Common myeloid progenitor, CD34-positive (primary cell): ENCODE data around the gene MRGPRG.

ENCODE experiments used
- CTCF ChIA-PET: fragments of 350-600 bp; sonication (Branson Sonifier 250); formaldehyde crosslinking; loops from one replicate; lab custom pipeline; 2021; ENCODE audit warnings: antibody characterized with exemption; lab: Charles Lee
- POLR2A ChIA-PET: fragments of 350-600 bp; sonication (Branson Sonifier 250); formaldehyde crosslinking; loops from one replicate; lab custom pipeline; 2021; ENCODE audit warnings: antibody characterized with exemption; lab: Charles Lee
- DNase-seq, 3 donors: peaks; one replicate each; pipeline versions ENCODE4 v3.0.0 to v3.0.0-alpha.2; 2013
- H3K27ac ChIP-seq, 2 experiments: 1 replicate in 1 of 2; 2 replicates in 1 of 2; pipeline ENCODE4 v1.7.0; 2013; ENCODE audit warnings: inconsistent platforms in 2 of 2, low read length in 2 of 2, mild to moderate bottlenecking in 2 of 2, low read depth in 1 of 2, moderate library complexity in 1 of 2; ENCODE audit not compliant: severe bottlenecking in 2 of 2, insufficient read depth in 1 of 2, poor library complexity in 1 of 2
- H3K27me3 ChIP-seq, 5 experiments: replicated peaks in 2 of 5; 1 replicate in 3 of 5; 2 replicates in 2 of 5; pipeline versions ENCODE4 v1.6.1 to v1.7.0; 2013; ENCODE audit warnings: low read length in 4 of 5, mild to moderate bottlenecking in 2 of 5, moderate library complexity in 2 of 5, inconsistent platforms in 1 of 5; ENCODE audit not compliant: insufficient read depth in 5 of 5, control insufficient read depth in 4 of 5
- H3K36me3 ChIP-seq, 4 experiments: 1 replicate in 2 of 4; 2 replicates in 2 of 4; pipeline versions ENCODE4 v1.6.1 to v1.7.0; 2013; ENCODE audit warnings: low read length in 3 of 4, control low read depth in 1 of 4, mild to moderate bottlenecking in 1 of 4; ENCODE audit not compliant: control insufficient read depth in 4 of 4, insufficient read depth in 4 of 4
- H3K4me1 ChIP-seq, 4 experiments: 1 replicate in 3 of 4; 2 replicates in 1 of 4; pipeline versions ENCODE4 v1.6.1 to v1.7.1; 2013; ENCODE audit warnings: low read length in 3 of 4, mild to moderate bottlenecking in 3 of 4, control low read depth in 1 of 4, inconsistent platforms in 1 of 4, moderate library complexity in 1 of 4; ENCODE audit not compliant: control insufficient read depth in 4 of 4, insufficient read depth in 4 of 4; ENCODE audit errors: control extremely low read depth in 1 of 4
- H3K4me3 ChIP-seq, 7 experiments: 1 replicate in 4 of 7; 2 replicates in 3 of 7; pipeline versions ENCODE4 v1.5.1 to v1.7.0; 2013; ENCODE audit warnings: mild to moderate bottlenecking in 7 of 7, low read length in 6 of 7, moderate library complexity in 6 of 7, inconsistent platforms in 2 of 7, low read depth in 2 of 7, control low read depth in 1 of 7; ENCODE audit not compliant: insufficient read depth in 4 of 7, control insufficient read depth in 1 of 7; ENCODE audit errors: extremely low read depth in 1 of 7
- H3K9me3 ChIP-seq, 5 experiments: 1 replicate in 4 of 5; 2 replicates in 1 of 5; pipeline versions ENCODE4 v1.6.1 to v1.7.1; 2013; ENCODE audit warnings: low read length in 4 of 5, mild to moderate bottlenecking in 2 of 5, inconsistent platforms in 1 of 5, low read depth in 1 of 5, moderate library complexity in 1 of 5; ENCODE audit not compliant: control insufficient read depth in 4 of 5, insufficient read depth in 2 of 5; ENCODE audit errors: control extremely low read depth in 1 of 5
- WGBS: methylation state at CpG from one replicate; pipeline ENCODE4 v1.1.5; 2013; ENCODE audit not compliant: insufficient coverage; 5-methylcytosine and 5-hydroxymethylcytosine counted together

Gene MRGPRG

GRCh38 chr11:3222003-3222855, 3.6 kb upstream of the MRGPRG start:
- WGBS: 89% methylated on average over 16 of the region's 37 CpGs
- Histone ChIP-seq H3K27me3 (no peaks in the 10 kb centered on the region), H3K4me1 (peaks cover 0 to 26% (median 12%) of the 10 kb centered on the region in 4 experiments), H3K36me3 (no peaks in the 10 kb centered on the region), H3K27ac (no peak overlapping the region), H3K4me3 (no peak overlapping the region), H3K9me3 (no peaks in the 10 kb centered on the region)
- ChIA-PET CTCF (interaction anchor here (0.8 to 5.5 kb wide), 3 partner anchors 11 to 185 kb away, joined by 3 to 32 read pairs (median 3); no protein-coding TSS in a partner anchor), POLR2A (no interaction called here)
- DNase-seq: no peak

DNA sequence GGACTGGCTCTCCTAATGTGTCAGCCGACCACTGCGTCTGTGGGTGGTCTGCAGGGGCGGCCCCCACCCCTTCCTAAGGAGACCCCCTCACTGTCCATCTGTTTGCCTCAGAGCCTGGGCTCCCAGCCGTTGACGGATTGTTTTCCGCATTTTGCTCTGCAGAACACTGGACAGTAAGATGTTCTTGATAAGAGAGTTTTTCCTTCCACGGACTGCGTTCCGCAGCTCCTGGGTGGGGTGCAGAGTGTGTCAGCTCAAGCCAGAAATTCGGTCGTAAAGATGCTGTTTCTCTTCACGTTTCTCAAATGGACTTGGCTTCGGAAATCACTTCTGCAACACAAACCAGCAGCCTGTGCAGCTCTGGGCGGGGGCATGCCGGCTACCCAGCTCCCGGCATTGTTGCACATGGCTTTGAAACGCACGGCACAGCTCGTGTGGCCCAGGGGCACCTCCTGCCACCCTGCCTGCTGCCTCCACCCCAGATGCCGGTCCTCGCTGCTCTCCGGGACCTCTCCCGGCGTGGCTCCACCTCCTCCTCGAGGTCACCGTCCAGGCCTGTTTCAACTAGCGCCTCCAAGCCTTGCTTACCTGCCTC, 2.9 kb upstream of the MRGPRG start:
- no peaks in the 10 kb centered on the region for H3K36me3 ChIP-seq
- ChIA-PET POLR2A (no interaction called here), CTCF (interaction anchor here (0.9 to 5.5 kb wide), 2 partner anchors 18 to 110 kb away, joined by 3 to 32 read pairs; no protein-coding TSS in a partner anchor)
- no peak for DNase-seq
- H3K27ac ChIP-seq: no peak overlapping the region
- H3K4me3 ChIP-seq: no peak overlapping the region
- 96% methylated on average over 11 of the region's 27 CpGs for WGBS
- no peaks in the 10 kb centered on the region for H3K9me3 ChIP-seq
- H3K4me1 ChIP-seq: peaks cover 0 to 26% (median 13%) of the 10 kb centered on the region in 4 experiments
- H3K27me3 ChIP-seq: no peaks in the 10 kb centered on the region

DNA sequence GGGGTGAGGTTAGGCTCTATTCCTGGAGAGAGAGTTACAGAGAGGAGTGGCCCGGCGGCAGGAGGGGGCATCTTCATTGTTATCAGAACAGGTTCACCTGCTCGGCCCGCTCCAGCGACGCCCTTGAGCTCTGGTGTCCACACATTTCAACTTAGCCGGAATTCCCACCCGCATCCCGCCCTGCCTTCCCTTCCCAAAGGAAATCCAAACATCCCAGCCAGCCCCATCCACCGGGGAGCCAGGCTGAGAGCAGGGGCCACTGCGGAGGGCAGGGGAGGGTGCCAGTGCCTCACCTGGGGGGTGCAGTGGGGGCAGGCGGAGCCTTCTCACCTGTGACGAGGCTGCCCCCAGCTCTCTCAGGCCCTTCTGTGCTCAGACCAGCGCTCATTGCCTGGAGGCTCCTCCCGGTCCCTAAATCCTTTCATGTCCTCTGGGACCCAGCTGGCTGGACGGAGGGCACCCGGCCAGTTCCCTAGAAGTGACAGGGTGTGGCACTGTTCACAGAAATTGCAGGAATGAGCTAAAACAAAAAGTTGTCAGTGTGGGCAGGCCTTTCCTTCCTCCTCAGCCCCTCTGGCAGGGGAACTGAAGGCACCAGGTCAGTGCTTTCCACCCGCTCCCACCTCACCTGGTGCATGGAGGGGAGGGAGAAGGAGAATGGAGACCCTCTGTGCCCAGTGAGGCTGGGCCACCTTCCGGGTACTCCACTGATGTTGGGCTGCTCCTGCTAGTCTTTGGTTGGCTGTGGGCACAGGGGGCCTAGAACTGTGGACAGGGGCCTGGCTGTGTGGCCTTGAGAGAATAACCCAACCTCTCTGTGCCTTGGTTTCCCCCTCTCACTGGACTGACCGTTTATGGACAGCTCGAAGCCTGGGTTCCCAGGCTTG, 2.2 kb upstream of the MRGPRG start:
- no peaks in the 10 kb centered on the region for H3K27me3 ChIP-seq
- no peak overlapping the region for H3K4me3 ChIP-seq
- ChIA-PET CTCF (interaction anchor here (0.8 to 5.5 kb wide), 3 partner anchors 19 to 120 kb away, joined by 3 to 32 read pairs (median 3); no protein-coding TSS in a partner anchor), POLR2A (no interaction called here)
- no peak overlapping the region for H3K27ac ChIP-seq
- no peaks in the 10 kb centered on the region for H3K36me3 ChIP-seq
- DNase-seq: no peak
- WGBS: 100% methylated on average over 5 of the region's 21 CpGs
- no peaks in the 10 kb centered on the region for H3K9me3 ChIP-seq
- H3K4me1 ChIP-seq: peaks cover 0 to 23% (median 11%) of the 10 kb centered on the region in 4 experiments

DNA sequence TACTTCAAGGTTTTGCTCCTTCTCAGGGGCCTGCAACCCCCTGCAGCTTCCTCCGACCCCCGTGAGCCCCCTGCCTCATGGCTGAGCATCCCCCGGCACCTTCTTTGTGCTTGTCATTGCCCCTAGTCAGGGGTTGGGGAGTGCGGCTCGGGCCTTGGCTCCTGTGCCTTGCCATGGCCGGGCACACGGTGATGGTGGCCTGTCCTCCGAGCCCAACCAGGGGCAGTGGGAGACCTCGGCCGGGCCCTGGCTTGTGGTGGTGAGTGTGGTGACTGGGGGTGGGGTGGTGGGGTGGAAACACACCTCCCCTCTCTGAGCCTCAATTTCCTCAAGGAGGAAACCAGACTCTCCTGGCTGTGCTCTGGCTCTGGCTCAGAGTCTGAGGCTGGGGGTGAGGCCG, 1.5 kb upstream of the MRGPRG start:
- H3K4me3 ChIP-seq: no peak overlapping the region
- no peaks in the 10 kb centered on the region for H3K36me3 ChIP-seq
- no peak for DNase-seq
- H3K4me1 ChIP-seq: peaks cover 0 to 23% (median 11%) of the 10 kb centered on the region in 4 experiments
- H3K27me3 ChIP-seq: no peaks in the 10 kb centered on the region
- CTCF ChIA-PET: interaction anchor here (5.5 kb wide), 1 partner anchor 109 kb away, joined by 32 read pairs; no protein-coding TSS in a partner anchor
- H3K27ac ChIP-seq: no peak overlapping the region
- WGBS: no CpG with 5 or more reads among the region's 11 CpGs
- no peaks in the 10 kb centered on the region for H3K9me3 ChIP-seq
- POLR2A ChIA-PET: no interaction called here

DNA sequence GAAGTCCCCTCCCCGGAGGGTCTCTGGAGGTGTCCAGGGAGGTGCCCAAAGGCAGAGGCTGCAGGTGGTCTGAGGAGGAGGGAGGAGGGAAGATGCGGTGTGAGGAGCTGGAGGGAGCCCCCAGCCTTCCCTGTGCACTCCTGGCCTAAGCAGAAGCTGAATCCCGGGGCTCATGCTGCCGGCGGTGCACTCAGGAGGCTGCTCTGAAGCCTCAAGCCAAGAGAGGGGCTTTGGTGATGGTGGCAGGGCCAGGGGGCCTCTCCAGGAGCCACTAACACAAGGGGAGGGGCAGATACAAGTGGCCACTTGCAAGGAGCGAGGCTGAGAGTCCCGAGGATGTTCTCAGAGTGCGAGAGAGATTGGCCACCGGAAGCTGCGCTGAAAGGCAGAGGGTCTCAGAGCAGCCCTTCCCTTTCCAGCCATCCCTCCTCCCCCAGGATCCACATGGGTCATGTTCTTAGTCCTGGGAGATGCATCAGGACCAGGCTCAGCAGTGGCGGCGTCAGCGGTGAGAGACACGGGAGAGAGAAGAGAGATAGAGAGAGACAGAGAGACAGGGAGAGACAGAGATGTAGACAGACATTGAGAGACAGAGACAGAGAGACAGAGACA, 774 bp upstream of the MRGPRG start:
- ChIA-PET CTCF (interaction anchor here (5.5 kb wide), 1 partner anchor 108 kb away, joined by 32 read pairs; no protein-coding TSS in a partner anchor), POLR2A (no interaction called here)
- Histone ChIP-seq H3K9me3 (no peaks in the 10 kb centered on the region), H3K4me3 (no peak overlapping the region), H3K4me1 (peaks cover 0 to 23% (median 11%) of the 10 kb centered on the region in 4 experiments), H3K27ac (no peak overlapping the region), H3K27me3 (no peaks in the 10 kb centered on the region), H3K36me3 (no peaks in the 10 kb centered on the region)
- 86% methylated on average over 3 of the region's 14 CpGs for whole genome bisulfite sequencing
- no peak for DNase-seq

- ChIA-PET POLR2A (no interaction called here), CTCF (interaction anchor here (0.9 to 1.6 kb wide), 5 partner anchors 21 to 185 kb away, joined by 3 to 6 read pairs (median 3); no protein-coding TSS in a partner anchor)
- H3K4me3 ChIP-seq: no peak overlapping the region
- H3K27ac ChIP-seq: no peak overlapping the region
- H3K9me3 ChIP-seq: no peaks in the 10 kb centered on the region
- WGBS: 97% methylated on average over 24 of the region's 49 CpGs
- no peak for DNase-seq
- H3K36me3 ChIP-seq: no peaks in the 10 kb centered on the region
- H3K4me1 ChIP-seq: peaks cover 0 to 16% (median 8%) of the 10 kb centered on the region in 4 experiments
- no peaks in the 10 kb centered on the region for H3K27me3 ChIP-seq
Measured at GRCh38 chr11:3217818-3218482, 663 bp downstream of the MRGPRG start.
